K562 (cell line): ENCODE measurements around the gene CRACDL. TPM values are rescaled to one million over a fixed set of nuclear protein-coding genes. Genes with fewer than 3 reads are reported as not detected.

Experiments
- ATAC-seq: fragments of 200-7000 bp; cut with Tn5 transposase; 3 replicates; pipeline ENCODE4 v1.9.1; 2020; ENCODE audit warnings: moderate library complexity
- BruUV-seq: library from RNA; stranded (reverse); fragments of 400-500 nt; replicated peaks from 2 replicates; lab custom pipeline; 2021; lab: Mats Ljungman, UMichigan
- CTCF ChIA-PET: fragments of 300-600 bp; formaldehyde crosslinking; extraction: SDS; loops from one replicate; lab custom pipeline; 2021; ENCODE audit warnings: low intra/inter-chr PET ratio; lab: Yijun Ruan, JAX
- POLR2A ChIA-PET: fragments of 300-600, 350-650 bp; sonication (Branson Sonifier 250); formaldehyde crosslinking; extraction: SDS; loops from one replicate; lab custom pipeline; 2021; ENCODE audit warnings: antibody characterized with exemption, inconsistent platforms; lab: Yijun Ruan, JAX
- DNase-seq, 4 experiments: peaks; one replicate each; pipeline versions ENCODE4 v3.0.0 to v3.0.0-alpha.2; 2011 to 2018; ENCODE audit warnings: low spot score in 3 of 4, mixed read lengths in 3 of 4; ENCODE audit errors: extremely low read depth in 1 of 4
- FAIRE-seq: peaks from 2 replicates; lab custom pipeline; 2011; peaks lifted over from hg19 to GRCh38; lab: Jason Lieb, UNC
- H2AFZ ChIP-seq: 2 replicates; pipeline ENCODE4 v1.6.0; 2011; ENCODE audit warnings: low read depth, low read length, control low read depth, inconsistent platforms
- H3K27ac ChIP-seq: fragments of 200-600 bp; 3 replicates; pipeline ENCODE4 v1.8.0; 2011; ENCODE audit warnings: low read depth, mild to moderate bottlenecking, control low read depth, inconsistent platforms, low read length, moderate library complexity, mixed read lengths; ENCODE audit errors: extremely low read depth
- H3K27me3 ChIP-seq, 2 experiments: fragments of 300-600 bp in 1 of 2; 2 replicates in 1 of 2; 3 replicates in 1 of 2; pipeline versions ENCODE4 v1.6.0 to v1.8.0; 2011; ENCODE audit warnings: inconsistent platforms in 2 of 2, low read length in 2 of 2, mild to moderate bottlenecking in 1 of 2, mixed read lengths in 1 of 2, moderate library complexity in 1 of 2; ENCODE audit not compliant: control insufficient read depth in 2 of 2, insufficient read depth in 2 of 2
- H3K36me3 ChIP-seq: fragments of 300-600 bp; 3 replicates; pipeline ENCODE4 v1.8.0; 2011; ENCODE audit warnings: mild to moderate bottlenecking, low read length, inconsistent platforms; ENCODE audit not compliant: control insufficient read depth, insufficient read depth
- H3K4me1 ChIP-seq, 2 experiments: fragments of 200-600 bp in 1 of 2; replicated peaks in 1 of 2; 2 replicates in 1 of 2; 3 replicates in 1 of 2; pipeline versions ENCODE4 v1.5.1 to v1.8.0; 2011; ENCODE audit warnings: inconsistent platforms in 2 of 2, low read length in 2 of 2, mild to moderate bottlenecking in 1 of 2, mixed read lengths in 1 of 2, moderate library complexity in 1 of 2; ENCODE audit not compliant: control insufficient read depth in 2 of 2, insufficient read depth in 2 of 2
- H3K4me2 ChIP-seq: 2 replicates; pipeline ENCODE4 v1.6.1; 2011; ENCODE audit warnings: low read length, control low read depth, inconsistent platforms, mixed read lengths; ENCODE audit not compliant: insufficient read depth
- H3K4me3 ChIP-seq: fragments of 200-600 bp; sonication (generic), shearing (Covaris generic); 2 replicates; pipeline ENCODE4 v1.5.1; 2016; ENCODE audit warnings: control low read depth, inconsistent platforms
- H3K79me2 ChIP-seq: fragments of 200-600 bp; 3 replicates; pipeline ENCODE4 v1.8.0; 2011; ENCODE audit warnings: low read length, inconsistent platforms; ENCODE audit not compliant: control insufficient read depth, insufficient read depth
- H3K9ac ChIP-seq, 2 experiments: 2 replicates each; pipeline versions ENCODE4 v1.6.0 to v1.6.1; 2011; ENCODE audit warnings: low read depth in 2 of 2, low read length in 2 of 2, control low read depth in 1 of 2, inconsistent platforms in 1 of 2, mild to moderate bottlenecking in 1 of 2, mixed read lengths in 1 of 2; ENCODE audit not compliant: insufficient read depth in 1 of 2
- H3K9me1 ChIP-seq: one replicate; pipeline ENCODE4 v1.6.0; 2011; ENCODE audit warnings: inconsistent platforms, mild to moderate bottlenecking, low read length, moderate library complexity; ENCODE audit not compliant: control insufficient read depth, insufficient read depth
- H3K9me3 ChIP-seq: replicated peaks from 2 replicates; pipeline ENCODE4 v1.5.1; 2011; ENCODE audit warnings: low read depth, low read length, inconsistent platforms; ENCODE audit not compliant: control insufficient read depth, insufficient read depth
- H4K20me1 ChIP-seq: replicated peaks from 2 replicates; pipeline ENCODE4 v1.6.1; 2011; ENCODE audit warnings: low read length, inconsistent platforms, mixed read lengths; ENCODE audit not compliant: control insufficient read depth, insufficient read depth
- ETV1 ChIP-seq: fragments of 450-650 bp; conservative IDR thresholded peaks from 2 replicates; pipeline ENCODE4 v1.6.1; 2016; ENCODE audit warnings: missing genetic modification characterization, control low read depth, low read depth, missing compliant biosample characterization
- NFIC ChIP-seq: fragments of 450-650 bp; IDR thresholded peaks from 2 replicates; pipeline ENCODE4 v1.6.1; 2017; ENCODE audit warnings: mild to moderate bottlenecking, inconsistent platforms
- RBM22 ChIP-seq: fragments of 200-400 bp; formaldehyde crosslinking; IDR thresholded peaks from 2 replicates; pipeline ENCODE4 v1.6.1; 2018; ENCODE audit warnings: low read length, low read depth; ENCODE audit not compliant: poor library complexity, severe bottlenecking
- RREB1 ChIP-seq: fragments of 250-450 bp; sonication (Bioruptor Pico); IDR thresholded peaks from 2 replicates; pipeline ENCODE4 v1.4.0; 2020
- SPI1 ChIP-seq: IDR thresholded peaks from 2 replicates; pipeline ENCODE4 v1.6.1; 2011; ENCODE audit warnings: low read depth, low read length, control low read depth, borderline replicate concordance
- ZNF232 ChIP-seq: sonication (generic); formaldehyde crosslinking; IDR thresholded peaks from 2 replicates; pipeline ENCODE4 v1.8.0; 2022; ENCODE audit warnings: mild to moderate bottlenecking, missing genetic modification reagents
- WGBS: fragments of 100-300 bp; shearing (Covaris generic); methylation state at CpG from one replicate; pipeline ENCODE4 v1.1.6; 2016; ENCODE audit warnings: low coverage, mixed read lengths; ENCODE audit not compliant: insufficient coverage; ENCODE audit errors: missing lambda C conversion rate; 5-methylcytosine and 5-hydroxymethylcytosine counted together
- in situ Hi-C: fragments of 300-500 bp; cut with MboI; formaldehyde crosslinking; loops from 4 replicates; pipeline ENCODE4 v1.15.0; 2018; ENCODE audit warnings: inconsistent platforms, mixed read lengths
- intact Hi-C: fragments of 100-400 bp; cut with micrococcal nuclease; formaldehyde crosslinking; loops from 2 replicates; pipeline ENCODE4 v1.14.2; 2022
- polyA plus RNA-seq, 8 experiments: library from polyadenylated mRNA; depleted of rRNA in 4 of 8; stranded (reverse) in 5 of 8; unstranded in 3 of 8; fragments of >200 nt; fragmentation: Nextera tagmentation in 2 of 8; fragmentation: Illumina TruSeq in 1 of 8; extraction: Ambion mirVana in 2 of 8; extraction: Trizol in 1 of 8; gene quantifications; 2 replicates each; pipeline versions ENCODE4 v1.2.1 to v1.2.3, GENCODE V29; 2011 to 2014; ENCODE audit warnings: inconsistent platforms in 1 of 8, missing spikeins in 1 of 8
- total RNA-seq, 7 experiments: library from RNA; depleted of rRNA in 6 of 7; stranded (reverse); fragments of >200 nt in 6 of 7; fragmentation: Illumina TruSeq in 2 of 7; extraction: Trizol in 2 of 7; gene quantifications; 2 replicates each; pipeline versions ENCODE4 v1.2.1 to v1.2.3, GENCODE V29; 2011 to 2021; ENCODE audit warnings: low replicate concordance in 1 of 7

Gene CRACDL
- total and polyA plus RNA-seq, 9 of the 15 experiments (the other 6 are each of a cell fraction or from before 2014, with no cell fraction given), result not detected

DNA sequence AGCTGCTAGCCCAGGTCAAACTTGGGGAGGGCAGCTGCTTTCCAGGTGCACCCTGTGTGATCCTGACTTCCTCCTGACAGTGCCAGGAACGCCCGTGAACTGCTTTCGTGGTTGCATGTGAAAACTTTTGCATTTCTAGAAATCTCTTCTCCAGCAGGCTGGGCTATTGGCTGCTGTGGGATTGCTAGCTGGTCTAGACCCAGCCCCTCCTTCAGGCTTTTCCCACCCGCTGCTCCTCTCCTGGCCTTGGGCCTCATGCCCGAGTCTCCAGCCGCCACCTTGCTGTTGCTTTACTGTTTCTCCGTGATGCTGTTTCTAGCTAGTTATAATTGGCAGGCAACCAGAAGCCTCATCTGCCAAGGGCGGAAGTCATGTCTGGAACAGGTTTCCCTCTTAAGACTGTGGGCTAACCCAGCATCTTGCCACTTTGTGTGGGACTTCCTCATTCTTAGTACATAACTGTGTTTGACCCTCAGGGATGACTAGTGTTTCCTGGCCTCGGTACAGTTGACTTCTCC, 178.1 kb downstream of the CRACDL start:
- H2AFZ ChIP-seq, result no peak overlapping the region
- no peaks in the 10 kb centered on the region for H3K9me3 ChIP-seq
- no peak for ATAC-seq
- 0% methylated on average over 9 of the region's 9 CpGs for WGBS
- FAIRE-seq, result no peak
- H3K4me2 ChIP-seq, result no peak overlapping the region
- no peaks in the 10 kb centered on the region for H3K9me1 ChIP-seq
- H3K27ac ChIP-seq, result no peak overlapping the region
- H4K20me1 ChIP-seq, result no peaks in the 10 kb centered on the region; the same call in 1 of the 2 replicates
- DNase-seq, result no peak
- no peaks in the 10 kb centered on the region for H3K79me2 ChIP-seq
- CTCF ChIA-PET, result no interaction called here
- no TSS peak for BruUV-seq
- H3K9ac ChIP-seq, result no peak overlapping the region
- in situ Hi-C loops (no loop called here), intact Hi-C loops (no loop called here)
- no peak overlapping the region for H3K4me3 ChIP-seq
- H3K4me1 ChIP-seq, result no peaks in the 10 kb centered on the region
- no peaks in the 10 kb centered on the region for H3K36me3 ChIP-seq
- TF ChIP-seq ZNF232 (CRISPR knock-in tag) (no peak), SPI1 (peak; percentile 68; the same call in 1 of the 2 replicates), RBM22 (no peak), NFIC (no peak), RREB1 (CRISPR knock-in tag) (no peak), ETV1 (no peak)
- POLR2A ChIA-PET, result no interaction called here
- H3K27me3 ChIP-seq, result peaks cover 0 to 24% of the 10 kb centered on the region in 2 experiments; a peak in 3 of 5 replicates
